Measurements from ENCODE around the gene TNFRSF8. TPM values are rescaled to one million over a fixed set of nuclear protein-coding genes. Genes with fewer than 3 reads are reported as not detected.

Gene TNFRSF8
- 0.35 and 0.87 TPM in 2 replicates for total RNA-seq

DNA sequence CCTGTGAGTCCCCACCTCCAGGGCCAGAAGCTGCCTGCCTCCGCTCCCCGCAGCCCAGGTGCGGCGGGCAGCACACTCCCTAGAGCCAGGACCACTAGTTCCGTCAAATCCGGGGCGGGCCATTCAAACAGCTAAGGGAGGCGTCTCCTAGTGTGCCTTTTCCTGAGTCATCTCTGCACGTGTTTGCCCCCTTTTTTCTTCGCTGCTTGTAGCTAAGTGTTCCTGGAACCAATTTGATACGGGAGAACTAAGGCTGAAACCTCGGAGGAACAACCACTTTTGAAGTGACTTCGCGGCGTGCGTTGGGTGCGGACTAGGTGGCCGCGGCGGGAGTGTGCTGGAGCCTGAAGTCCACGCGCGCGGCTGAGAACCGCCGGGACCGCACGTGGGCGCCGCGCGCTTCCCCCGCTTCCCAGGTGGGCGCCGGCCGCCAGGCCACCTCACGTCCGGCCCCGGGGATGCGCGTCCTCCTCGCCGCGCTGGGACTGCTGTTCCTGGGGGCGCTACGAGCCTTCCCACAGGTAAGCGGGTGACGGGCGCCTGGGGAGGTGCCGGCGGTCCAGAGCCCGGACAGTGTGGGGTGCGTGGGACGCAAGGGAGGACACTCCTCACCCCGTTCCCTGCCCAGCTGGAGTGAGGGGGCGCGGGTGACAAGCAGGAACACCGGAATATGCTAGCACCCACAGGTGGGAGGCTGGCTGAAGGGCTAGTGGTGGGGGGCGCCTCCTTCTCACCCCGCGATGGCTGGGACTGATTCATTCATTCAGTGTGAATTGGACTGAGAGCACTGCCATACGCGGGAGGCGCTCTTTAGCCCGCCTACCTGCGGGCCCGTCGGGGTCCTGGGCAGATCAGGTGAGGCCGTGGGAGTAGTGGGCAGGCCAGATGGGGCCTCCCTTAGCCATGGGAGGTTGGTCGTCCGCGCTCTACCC lies at the start of gene TNFRSF8:
Gene TNFRSF8, plus strand, starts transcription at position 163 of the 932 bp plus-strand sequence. Its CDS starts 296 bp downstream, at position 459.
- no peak for DNase-seq (ENCODE audit: low read depth)
- TF ChIP-seq, protein P1, sequence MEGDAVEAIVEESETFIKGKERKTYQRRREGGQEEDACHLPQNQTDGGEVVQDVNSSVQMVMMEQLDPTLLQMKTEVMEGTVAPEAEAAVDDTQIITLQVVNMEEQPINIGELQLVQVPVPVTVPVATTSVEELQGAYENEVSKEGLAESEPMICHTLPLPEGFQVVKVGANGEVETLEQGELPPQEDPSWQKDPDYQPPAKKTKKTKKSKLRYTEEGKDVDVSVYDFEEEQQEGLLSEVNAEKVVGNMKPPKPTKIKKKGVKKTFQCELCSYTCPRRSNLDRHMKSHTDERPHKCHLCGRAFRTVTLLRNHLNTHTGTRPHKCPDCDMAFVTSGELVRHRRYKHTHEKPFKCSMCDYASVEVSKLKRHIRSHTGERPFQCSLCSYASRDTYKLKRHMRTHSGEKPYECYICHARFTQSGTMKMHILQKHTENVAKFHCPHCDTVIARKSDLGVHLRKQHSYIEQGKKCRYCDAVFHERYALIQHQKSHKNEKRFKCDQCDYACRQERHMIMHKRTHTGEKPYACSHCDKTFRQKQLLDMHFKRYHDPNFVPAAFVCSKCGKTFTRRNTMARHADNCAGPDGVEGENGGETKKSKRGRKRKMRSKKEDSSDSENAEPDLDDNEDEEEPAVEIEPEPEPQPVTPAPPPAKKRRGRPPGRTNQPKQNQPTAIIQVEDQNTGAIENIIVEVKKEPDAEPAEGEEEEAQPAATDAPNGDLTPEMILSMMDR (conservative IDR thresholded peaks at IDR 0.05; ENCODE audit: low read depth, low read length) = no peak
- H3K4me3 ChIP-seq (ENCODE audit: low read depth, low read length) = peak within 1 kb of the TSS; percentile 4

DNA sequence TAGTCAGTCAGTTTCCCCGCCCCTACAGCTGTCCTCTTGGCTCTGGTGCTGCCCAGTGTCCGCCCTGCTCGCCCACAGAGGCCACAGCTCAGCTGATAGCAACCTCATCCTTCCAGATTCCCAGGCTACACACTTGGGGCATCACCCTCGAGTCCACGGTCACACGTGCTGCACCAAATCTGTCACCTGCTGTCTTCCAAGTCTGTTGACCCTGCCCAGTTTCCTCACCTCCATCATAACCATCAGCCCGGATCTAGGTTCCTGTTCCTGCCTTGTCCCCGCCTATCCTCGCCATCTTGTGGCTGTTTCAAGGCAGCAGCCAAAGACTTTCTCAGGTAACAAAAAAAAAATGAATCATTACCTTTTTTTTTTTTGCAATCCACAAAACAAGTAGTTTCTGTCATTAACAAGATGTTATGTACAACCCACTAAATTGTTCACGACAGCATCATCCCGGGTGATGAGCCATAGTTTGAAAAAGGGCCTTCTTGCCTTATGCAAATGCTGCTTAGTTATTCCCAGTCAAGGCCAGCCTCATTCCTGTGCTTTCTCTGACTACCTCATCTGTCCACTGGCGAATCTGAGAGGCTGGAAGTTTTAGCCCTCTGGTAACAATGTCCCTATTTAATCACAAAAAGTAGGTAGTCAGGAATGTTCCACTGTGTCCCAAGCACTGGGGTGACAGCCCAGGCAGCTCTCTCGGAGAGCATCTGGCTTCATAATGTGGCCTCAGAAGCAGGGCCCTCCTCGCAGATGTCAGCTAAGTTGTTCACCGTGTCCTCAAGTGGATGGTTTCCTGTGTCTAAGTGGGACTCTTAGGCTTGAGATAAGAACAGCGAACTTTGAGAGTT lies 48.7 kb upstream of the TNFRSF8 start:
- no peak for DNase-seq (ENCODE audit: low read depth)
- H3K4me3 ChIP-seq (ENCODE audit: low read depth, low read length) = no peak overlapping the region
- TF ChIP-seq, protein P1 (conservative IDR thresholded peaks at IDR 0.05; ENCODE audit: low read depth, low read length) = peak; percentile 13

DNA sequence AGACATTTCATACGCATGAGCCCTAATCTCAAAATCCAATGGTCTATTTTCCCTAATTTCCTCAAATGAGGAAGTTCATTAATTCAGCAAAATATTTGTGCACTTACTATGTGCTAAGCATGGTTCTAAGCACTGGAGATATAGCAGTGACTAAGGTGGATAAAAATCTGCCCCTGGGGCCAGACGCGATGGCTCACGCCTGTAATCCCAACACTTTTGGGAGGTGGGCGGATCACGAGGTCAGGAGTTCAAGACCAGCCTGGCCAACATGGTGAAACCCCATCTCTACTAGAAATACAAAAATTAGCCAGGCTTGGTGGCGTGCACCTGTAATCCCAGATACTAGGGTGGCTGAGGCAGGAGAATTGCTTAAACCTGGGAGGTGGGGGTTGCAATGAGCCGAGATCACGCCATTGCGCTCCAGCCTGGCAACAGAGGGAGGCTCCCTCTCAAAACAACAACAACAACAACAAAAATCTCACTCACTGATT lies 48.1 kb upstream of the TNFRSF8 start:
- no peak overlapping the region for H3K4me3 ChIP-seq (ENCODE audit: low read depth, low read length)
- DNase-seq (ENCODE audit: low read depth) = no peak
- TF ChIP-seq, protein P1 (conservative IDR thresholded peaks at IDR 0.05; ENCODE audit: low read depth, low read length) = no peak

DNA sequence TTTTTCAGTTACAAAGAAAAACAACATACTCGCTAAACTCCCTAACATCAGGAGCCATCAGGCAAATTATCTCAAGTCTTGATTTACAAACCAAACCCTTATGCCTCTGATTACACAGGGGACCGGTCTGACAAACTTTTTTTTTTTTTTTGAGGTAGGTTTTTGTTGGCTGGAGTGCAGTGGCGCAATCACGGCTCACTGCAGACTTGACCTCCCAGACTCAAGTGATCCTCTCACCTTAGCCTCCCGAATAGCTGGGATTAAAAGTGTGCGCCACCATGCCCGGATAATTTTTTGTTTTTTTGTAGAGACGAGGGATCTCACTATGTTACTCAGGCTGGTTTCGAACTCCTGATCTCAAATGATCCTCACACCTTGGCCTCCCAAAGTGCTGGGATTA lies 47.6 kb upstream of the TNFRSF8 start:
- H3K4me3 ChIP-seq (ENCODE audit: low read depth, low read length) = no peak overlapping the region
- no peak for DNase-seq (ENCODE audit: low read depth)
- TF ChIP-seq, protein P1 (conservative IDR thresholded peaks at IDR 0.05; ENCODE audit: low read depth, low read length) = no peak

DNA sequence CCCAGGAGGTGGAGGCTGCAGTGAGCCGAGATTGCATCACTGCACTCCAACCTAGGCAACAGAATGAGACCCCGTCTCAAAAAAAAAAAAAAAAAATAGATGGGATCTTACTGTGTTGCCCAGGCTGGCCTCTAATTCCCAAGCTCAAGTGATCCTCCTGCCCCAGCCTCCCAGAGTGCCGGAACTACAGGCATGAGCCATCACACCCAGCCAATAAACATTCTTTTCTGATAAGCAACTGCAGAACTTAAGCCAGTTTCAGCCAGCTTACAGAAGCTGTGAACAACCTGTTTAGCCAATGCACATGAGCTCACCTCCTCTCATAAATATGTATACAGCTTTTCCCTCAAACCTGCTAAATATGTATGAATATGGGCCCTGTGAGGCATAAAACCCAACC lies 46.9 kb upstream of the TNFRSF8 start:
- H3K4me3 ChIP-seq (ENCODE audit: low read depth, low read length) = no peak overlapping the region
- TF ChIP-seq, protein P1 (conservative IDR thresholded peaks at IDR 0.05; ENCODE audit: low read depth, low read length) = no peak
- no peak for DNase-seq (ENCODE audit: low read depth)

DNA sequence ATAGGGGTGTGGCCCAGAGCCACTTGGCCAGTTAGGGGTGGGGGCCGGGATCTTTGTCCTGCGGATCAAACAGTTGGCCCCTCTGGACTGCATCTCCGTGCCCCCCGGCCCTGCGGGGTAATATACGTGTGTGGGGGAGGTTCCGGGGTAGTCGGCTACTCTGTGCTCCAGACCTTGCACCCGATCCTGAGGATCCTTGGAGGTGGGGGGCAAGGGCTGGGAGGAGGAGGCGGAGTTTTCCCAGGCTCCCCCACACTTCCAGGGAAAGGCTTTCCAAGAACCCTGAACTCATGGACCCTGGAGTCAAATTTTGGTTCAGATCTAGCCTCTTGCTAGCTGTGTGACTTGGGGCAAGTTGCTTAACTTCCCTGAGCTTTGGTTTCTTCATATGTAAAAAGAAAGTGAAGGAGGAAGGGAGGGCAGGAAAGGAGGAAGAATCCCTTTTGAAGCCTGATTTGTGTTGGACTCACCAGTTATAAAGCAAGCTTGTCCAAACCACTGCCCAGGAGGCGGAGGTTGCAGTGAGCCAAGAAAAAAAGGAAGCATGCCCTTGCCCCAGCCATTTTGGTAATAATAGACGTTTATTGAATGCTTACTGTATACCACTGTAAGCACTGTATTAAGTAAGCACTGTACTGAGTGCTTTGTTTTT lies 43.1 kb upstream of the TNFRSF8 start:
- TF ChIP-seq, protein P1 (conservative IDR thresholded peaks at IDR 0.05; ENCODE audit: low read depth, low read length) = no peak
- DNase-seq (ENCODE audit: low read depth) = no peak
- peak overlapping the region; percentile 96 for H3K4me3 ChIP-seq (ENCODE audit: low read depth, low read length)
